ENCODE measurements around the gene SLC38A8.

The SLC38A8 gene

GRCh38 chr16:84071121-84071520 is 28.5 kb upstream of the SLC38A8 start:
- DNase-seq (ENCODE audit: low read depth): no peak
- H3K4me3 ChIP-seq (ENCODE audit: low read length): no peak overlapping the region
- TF ChIP-seq CTCF (IDR thresholded peaks at IDR 0.05; ENCODE audit: insufficient read depth, low read depth, low read length, missing control alignments): no peak

DNA sequence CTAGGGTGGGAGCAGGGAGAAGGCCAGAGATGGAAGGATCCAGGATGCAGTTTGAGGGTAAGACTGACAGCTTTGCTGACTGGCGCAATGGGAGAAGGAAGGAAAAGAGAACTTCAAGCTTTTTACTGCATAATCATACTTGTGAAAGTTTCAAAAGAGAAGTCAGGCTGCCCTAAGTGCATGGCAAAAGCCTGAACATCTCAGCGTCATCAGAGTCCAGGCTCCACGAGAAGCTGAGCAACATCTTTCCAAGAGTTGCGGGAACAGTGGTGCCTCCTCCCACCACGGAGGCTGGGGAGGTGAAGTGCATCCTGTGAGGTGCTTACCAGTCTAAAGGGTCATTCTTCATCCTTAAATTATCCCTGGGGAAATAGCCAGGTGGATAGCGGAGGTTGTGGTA is 26.9 kb upstream of the SLC38A8 start:
- H3K4me3 ChIP-seq (ENCODE audit: low read length): no peak overlapping the region
- DNase-seq (ENCODE audit: low read depth): no peak
- no peak for TF ChIP-seq CTCF (IDR thresholded peaks at IDR 0.05; ENCODE audit: insufficient read depth, low read depth, low read length, missing control alignments)

GRCh38 chr16:84068783-84069462 is 26.3 kb upstream of the SLC38A8 start:
- TF ChIP-seq CTCF (IDR thresholded peaks at IDR 0.05; ENCODE audit: insufficient read depth, low read depth, low read length, missing control alignments): no peak
- no peak overlapping the region for H3K4me3 ChIP-seq (ENCODE audit: low read length)
- no peak for DNase-seq (ENCODE audit: low read depth)

DNA sequence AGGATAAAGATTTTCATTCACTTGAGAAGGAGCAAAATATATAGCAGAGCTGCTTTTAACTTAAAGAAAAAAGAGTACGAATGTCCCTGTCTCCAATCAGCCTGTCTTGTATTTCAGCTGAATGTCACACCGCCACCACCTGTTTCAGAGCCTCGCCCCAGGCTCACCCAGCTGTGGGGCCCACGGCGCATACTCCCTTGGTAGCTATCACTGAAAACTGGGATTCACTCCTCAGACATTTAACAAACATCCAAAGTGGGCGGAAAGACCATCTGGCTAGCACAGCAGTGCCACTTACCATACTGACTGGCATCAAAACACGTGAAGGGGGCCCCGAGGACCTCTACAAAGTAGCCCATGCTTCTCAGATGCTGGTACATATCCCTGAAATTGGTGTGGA is 25.4 kb upstream of the SLC38A8 start:
- TF ChIP-seq CTCF (IDR thresholded peaks at IDR 0.05; ENCODE audit: insufficient read depth, low read depth, low read length, missing control alignments): no peak
- H3K4me3 ChIP-seq (ENCODE audit: low read length): no peak overlapping the region
- DNase-seq (ENCODE audit: low read depth): no peak

DNA sequence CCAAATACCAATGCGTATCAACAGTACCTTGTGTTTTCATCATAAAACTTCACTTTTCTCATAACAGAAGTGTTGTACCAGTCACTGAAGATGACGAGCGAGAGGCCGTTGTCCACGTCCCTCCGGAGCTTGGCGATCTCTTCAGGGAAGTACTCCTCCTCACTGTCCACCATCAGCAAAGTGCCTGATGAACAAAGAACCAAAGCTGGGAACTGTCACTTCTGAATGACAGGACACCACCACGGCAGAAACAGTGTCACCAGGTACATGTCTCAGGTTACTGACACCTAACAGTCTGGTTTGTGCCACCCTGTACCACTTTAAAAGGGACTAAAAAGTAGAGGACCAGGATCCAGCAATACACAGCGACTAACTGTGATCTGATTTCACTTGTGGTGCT is 25.0 kb upstream of the SLC38A8 start:
- no peak overlapping the region for H3K4me3 ChIP-seq (ENCODE audit: low read length)
- no peak for TF ChIP-seq CTCF (IDR thresholded peaks at IDR 0.05; ENCODE audit: insufficient read depth, low read depth, low read length, missing control alignments)
- DNase-seq (ENCODE audit: low read depth): no peak

DNA sequence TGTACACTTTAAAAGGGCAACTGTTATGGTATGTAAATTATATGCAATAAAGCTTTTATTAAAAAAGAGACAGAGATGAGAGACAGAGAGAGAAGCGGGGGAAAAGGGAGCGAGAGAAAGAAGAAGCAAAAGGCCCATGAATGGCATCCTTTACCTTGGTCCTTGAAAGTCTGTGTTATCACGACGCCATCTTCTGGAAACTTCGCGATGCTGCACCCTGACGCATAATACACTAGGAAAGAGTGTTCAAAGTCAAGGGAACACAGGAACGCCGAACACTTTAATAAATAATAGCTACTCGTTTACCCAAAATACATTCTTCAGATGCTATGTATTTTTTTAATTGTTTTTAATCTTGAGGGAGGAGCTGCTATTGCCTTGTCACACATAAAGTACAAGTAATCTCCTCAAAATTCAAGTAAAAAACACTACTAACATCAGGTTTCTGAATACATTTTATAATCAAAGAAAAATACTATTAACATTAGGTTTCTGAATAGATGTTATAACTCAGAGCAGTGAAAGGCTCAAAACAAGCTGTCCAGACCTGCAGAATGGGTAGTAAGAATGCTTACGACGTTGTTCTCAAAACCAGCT is 23.0 kb upstream of the SLC38A8 start:
- TF ChIP-seq CTCF (IDR thresholded peaks at IDR 0.05; ENCODE audit: insufficient read depth, low read depth, low read length, missing control alignments): peak; percentile 81
- peak; percentile 67 for DNase-seq (ENCODE audit: low read depth)
- H3K4me3 ChIP-seq (ENCODE audit: low read length): no peak overlapping the region

DNA sequence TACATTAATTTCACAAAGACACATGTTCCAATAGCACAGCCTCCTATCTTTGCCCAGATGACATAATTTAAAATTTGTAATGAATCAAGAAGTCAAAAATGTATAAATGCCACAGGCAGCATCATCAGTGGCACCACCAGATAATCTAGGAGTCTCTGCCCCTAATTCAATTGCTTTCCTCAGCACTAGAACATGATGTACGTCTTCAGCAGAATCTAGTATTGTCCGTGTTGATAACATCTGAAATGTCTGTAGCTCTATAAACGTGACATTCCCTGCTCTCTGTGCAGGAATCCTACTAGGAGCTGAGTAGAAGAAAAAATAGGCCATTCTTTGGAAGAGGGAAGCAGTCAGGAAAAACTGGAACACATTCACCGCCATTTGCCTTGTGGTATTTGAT is 21.4 kb upstream of the SLC38A8 start:
- no peak for TF ChIP-seq CTCF (IDR thresholded peaks at IDR 0.05; ENCODE audit: insufficient read depth, low read depth, low read length, missing control alignments)
- DNase-seq (ENCODE audit: low read depth): no peak
- H3K4me3 ChIP-seq (ENCODE audit: low read length): no peak overlapping the region
